NCI-H1092 treated with DMSO at 0.1 percent for 48 hours (cell line): ENCODE results near the gene MYG1.
A peak's percentile ranks its signal among the peaks of the same experiment; 100 is the strongest.
"Not testable (repeated sequence)": the region's sequence is repeated elsewhere in the genome, so short reads cannot be mapped to it uniquely, and the experiment has no call there.

Experiments
- DNase-seq: peaks from one replicate; lab custom pipeline; 2025; lab: John Stamatoyannopoulos, UW

The MYG1 gene

GRCh38 chr12:53287741-53288216 is 11.7 kb upstream of the MYG1 start:
- DNase-seq, result peak; percentile 2

GRCh38 chr12:53288322-53288721 is 11.2 kb upstream of the MYG1 start:
- DNase-seq, result no peak

DNA sequence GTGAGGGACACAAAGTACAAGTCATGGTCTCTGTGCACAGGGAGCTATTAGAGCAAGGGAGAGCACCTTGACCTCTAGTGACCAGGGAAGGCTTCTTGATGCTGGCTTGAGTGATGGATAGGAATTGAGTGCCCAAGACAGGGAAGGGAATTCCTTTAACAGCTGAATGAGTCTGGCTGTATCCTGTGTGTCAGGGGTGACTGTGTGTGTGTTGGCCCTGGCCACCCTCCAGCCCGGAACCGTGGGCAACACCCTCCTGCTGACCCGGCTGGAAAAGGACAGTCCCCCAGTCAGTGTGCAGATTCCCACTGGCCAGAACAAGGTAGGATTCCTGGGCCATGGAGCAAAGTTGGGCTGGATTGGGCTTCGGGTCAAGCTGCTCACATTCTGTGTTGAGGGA is 9.6 kb upstream of the MYG1 start:
- DNase-seq, result no peak

GRCh38 chr12:53290661-53291060 is 8.8 kb upstream of the MYG1 start:
- no peak for DNase-seq

DNA sequence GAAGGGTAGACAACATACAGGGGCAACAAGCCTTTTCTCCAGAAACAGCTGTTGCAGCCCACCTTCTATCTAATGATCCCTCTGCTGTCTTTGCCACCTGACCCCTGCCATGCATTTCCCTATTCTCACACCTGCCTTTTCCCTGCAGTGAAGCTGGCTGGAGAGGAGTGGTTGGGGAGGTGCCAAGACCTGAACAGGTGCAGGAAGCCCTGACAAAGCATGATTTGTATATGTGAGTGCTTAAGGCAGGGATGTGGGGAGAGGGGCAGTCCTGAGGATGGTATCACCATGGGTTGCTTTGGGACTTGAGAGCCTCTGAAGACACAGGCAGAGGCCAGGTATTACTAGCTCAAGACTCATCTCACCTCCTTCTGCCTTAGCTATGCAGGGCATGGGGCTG is 7.1 kb upstream of the MYG1 start:
- DNase-seq, result peak; percentile 37

- DNase-seq, result peak; percentile 77
Observed at GRCh38 chr12:53295070-53295890, 4.2 kb upstream of the MYG1 start, which contains the start of gene PFDN5. Gene PFDN5 (plus strand): TSS chr12:53295542. CDS start chr12:53295568, 26 bp downstream.

- DNase-seq, result no peak
Observed at GRCh38 chr12:53295891-53296219, 3.6 kb upstream of the MYG1 start.

DNA sequence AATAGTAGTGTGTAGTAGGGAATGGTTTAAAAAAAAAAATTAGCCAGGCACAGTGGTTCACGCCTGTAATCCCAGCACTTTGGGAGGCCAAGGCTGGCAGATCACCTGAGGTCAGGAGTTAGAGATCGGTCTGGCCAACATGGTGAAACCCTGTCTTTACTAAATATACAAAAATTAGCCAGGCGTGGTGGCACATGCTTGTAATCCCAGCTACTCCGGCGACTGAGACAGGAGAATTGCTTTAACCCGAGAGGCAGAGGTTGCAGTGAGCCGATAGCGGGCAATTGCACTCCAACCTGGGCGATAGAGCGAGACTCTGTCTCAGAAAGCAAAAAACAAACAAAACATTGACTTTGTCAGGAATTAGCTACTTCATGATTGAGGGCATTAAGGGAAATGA is 2.4 kb upstream of the MYG1 start:
- not testable (repeated sequence) for DNase-seq

DNA sequence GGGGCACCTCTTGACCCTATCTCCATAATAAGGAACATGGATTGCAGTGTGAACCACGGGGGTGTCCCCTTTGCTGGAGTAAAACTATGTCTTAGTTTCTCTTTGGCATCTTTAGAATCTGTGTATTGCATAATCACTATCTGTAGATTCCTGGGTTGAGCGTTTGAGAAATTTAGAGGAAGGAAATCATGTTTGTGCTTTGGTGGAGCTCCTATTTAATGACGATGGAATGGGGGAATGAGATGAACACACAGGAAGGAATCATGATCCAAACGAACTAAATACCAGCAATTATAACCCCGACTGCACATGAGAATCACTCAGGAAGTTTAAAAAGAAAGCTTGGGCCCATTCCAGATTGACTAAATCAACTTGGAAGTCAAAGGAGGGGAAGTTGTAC is 1.3 kb upstream of the MYG1 start:
- DNase-seq, result no peak

- DNase-seq, result no peak
Observed at GRCh38 chr12:53299101-53299453, 418 bp upstream of the MYG1 start.

DNA sequence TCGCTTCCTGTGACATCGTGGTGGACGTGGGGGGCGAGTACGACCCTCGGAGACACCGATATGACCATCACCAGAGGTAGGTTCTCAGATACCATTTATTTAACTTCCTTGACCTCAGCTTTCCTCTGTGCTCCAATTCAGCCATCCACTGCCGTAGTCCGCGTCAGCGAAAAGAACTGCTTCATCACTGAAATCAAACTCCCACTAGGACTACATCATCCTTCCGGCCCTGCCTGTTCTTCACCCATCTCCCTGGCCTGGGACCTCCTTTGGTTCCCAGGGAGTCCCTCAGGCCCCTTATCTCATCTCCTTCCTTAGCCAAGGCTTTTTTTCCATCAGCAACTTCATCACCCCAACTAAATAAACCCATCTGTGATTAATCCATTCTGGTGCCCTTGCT is 692 bp downstream of the MYG1 start:
- no peak for DNase-seq

GRCh38 chr12:53302903-53303302 is 3.4 kb downstream of the MYG1 start:
- DNase-seq, result no peak

DNA sequence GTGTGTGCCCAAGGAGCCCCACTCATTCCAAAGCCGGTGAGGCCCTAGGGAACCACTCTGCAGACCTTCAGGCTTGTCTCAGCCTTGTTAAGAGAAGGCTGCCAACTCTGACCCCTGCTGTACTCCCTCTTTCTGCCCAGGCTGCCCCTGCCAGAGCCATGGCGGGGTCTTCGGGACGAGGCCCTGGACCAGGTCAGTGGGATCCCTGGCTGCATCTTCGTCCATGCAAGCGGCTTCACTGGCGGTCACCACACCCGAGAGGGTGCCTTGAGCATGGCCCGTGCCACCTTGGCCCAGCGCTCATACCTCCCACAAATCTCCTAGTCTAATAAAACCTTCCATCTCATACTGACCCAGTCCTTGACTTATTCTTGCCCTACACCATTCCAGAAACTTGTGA is 7.3 kb downstream of the MYG1 start:
- DNase-seq, result no peak

DNA sequence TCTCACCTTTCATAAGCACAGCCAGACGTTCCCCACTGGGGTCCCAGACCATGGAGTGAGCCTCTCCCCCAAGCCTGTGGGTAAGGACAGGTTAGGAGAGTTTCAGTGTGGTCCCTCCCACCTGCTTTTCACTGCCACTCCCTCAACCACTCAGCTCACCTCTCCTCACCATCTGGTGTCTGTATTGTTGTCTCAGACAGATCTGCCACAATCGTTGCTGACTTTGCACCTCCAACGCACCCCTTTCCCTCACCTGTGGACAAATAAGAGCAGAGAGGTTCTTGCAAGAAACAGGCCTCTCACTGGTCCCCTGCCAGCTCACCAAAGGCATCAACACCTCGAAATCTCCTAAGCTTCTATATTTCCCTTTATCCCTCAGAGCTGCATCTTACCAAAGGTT is 8.8 kb downstream of the MYG1 start:
- no peak for DNase-seq

DNA sequence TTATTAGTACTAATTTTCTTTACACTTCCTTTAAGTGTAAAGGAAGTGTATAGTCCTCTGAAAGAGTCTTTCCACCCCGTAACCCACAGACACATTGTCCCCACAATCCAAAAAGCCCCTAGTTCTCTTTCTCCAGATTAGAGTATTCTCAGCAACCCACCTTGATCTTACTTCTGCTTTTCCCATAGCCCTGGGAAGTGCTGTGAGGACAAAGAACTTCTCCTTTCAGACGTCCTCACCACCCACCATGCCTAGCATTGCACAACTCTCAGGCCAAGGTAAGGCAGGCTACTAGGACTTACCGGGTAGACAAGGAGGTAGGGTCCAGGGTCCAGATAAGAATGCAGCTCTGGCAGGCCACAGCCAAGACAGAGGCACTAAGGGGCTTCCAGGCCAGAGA is 14.5 kb downstream of the MYG1 start:
- no peak for DNase-seq

DNA sequence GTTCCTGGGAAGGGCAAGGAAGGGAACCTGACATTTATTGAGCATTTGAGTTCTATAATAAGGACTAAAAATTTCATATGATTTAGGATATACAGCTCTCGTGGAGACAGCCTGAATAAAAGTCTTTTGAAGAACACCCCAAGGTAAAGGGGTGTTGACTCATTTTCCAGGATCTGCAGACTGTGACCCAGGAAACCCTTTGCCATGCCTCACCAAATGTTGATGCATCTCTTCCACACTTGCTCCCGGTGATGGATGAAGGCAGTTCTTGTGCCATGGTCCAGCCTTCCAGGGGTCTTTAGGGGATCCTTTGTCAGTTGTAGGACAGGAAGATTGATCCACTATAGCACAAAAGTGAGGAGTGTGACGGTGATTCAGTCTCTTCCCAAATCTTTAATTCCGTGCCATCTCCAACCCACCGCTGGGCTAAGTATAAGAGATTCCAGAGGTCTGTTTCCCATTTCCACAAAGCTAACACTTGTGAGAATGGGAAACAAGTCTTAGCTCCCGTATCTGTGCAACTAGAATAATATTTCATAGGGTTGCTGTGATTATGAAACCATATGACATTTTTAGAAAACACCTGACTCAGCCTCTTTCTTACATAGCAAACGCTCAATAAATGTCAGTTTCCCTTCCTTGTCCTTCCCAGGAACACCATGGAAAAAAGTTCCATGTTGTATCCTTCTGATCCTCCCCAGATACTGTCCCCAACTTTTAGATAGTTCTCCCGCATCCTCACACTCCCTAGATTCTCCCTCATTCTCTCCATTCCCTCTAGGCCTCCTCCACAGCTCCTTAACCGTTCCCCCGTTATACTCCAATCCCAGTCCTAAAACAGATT is 21.1 kb downstream of the MYG1 start:
- no peak for DNase-seq

GRCh38 chr12:53324113-53324778 is 24.8 kb downstream of the MYG1 start:
- no peak for DNase-seq

- peak; percentile 47 for DNase-seq
Observed at GRCh38 chr12:53324779-53325510, 25.4 kb downstream of the MYG1 start.

DNA sequence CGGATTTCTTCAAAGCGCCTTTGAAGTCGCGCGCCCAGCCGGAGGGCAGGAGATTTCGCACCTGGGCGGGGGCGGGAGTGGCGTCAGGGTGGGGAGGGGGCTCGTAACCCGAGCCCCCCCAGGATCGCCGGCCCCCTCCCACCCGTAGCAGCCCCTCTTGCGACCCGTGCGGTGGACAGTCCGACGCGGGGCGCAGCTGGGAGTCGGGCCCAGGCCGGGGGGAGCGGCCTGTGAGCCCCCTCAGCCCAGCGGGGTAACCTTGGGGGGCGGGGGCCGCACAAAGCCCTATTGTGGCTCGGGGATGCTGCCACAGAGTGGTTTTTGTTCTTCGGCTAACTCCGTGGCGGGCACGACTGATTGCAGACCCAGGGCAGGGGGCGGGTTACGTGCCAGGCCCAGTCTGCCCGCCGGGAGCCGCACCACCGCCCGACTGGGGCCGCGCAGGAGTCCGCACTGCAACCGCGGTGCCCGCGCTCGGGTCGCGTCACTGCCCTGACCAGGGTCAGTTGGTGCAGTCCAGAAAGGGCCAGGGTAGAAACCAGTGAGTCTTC is 26.1 kb downstream of the MYG1 start:
- no peak for DNase-seq

DNA sequence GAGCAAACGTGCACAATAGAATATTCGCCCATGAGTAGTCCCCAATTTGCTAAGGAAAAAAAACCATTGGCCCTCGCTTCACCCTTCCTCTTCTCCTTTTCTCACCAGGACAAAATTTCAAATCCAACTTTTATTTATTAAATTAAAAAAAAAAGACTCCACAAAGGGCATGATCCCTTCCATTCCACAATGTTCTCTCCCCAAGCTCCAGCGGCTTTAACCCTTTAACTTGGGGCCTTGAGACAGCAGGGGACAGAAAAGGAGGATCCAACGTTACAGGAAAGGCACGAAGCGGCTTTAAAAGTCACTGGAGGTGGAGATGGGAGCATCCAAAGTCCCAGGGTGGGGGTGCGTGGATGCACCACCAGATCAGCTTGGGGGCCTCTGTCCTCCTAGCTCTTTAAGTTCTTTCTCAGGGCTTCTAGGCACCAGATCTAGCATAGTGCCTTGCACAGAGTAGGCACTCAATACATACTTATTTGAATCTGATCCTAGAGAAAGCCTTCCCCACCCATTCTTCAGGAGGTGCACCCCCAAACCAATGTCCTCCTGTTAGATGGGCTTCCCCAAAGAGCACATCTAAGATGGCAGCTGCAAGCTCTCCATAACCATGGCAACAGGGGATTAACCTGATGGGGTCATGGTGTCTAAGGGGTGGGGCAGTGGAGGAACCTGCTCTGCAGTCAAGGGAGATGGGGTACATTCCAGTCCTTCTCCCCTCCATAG is 27.1 kb downstream of the MYG1 start:
- no peak for DNase-seq

DNA sequence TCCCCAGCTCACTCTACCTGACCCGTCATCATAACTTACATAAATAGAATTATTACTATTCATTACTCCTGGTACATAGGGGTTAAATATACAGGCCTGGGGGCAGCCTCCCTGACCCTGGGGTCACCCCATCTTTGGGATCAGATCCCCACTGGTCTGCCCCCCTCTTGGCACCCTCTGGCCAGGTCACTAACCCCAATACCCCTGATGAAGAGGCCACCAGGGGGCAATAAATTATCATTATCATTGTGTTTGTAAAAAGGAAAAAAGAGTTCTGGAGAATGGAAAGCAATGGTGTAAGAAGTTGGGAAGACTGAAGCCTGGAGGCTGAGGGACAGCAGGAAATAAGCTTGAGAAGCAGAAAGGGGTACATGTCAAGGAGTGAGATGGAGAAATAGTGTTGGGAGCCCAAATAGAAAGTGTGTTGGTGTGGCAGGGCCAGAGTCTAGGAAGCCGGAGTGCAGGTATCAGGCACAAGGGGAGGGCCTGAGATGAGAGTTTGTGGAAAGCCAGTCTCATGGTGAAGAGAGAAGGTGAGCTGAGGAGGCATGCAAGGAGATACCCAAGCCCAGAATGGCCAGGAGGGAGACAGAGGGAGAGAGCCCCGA is 28.0 kb downstream of the MYG1 start:
- DNase-seq, result no peak
